Renal cortex interstitium (tissue), 15 donors: ENCODE data around the gene CCDC175. TPM values are rescaled to one million over a fixed set of nuclear protein-coding genes. Genes with fewer than 3 reads are reported as not detected.

Source experiments
- DNase-seq, 11 donors: peaks; one replicate each; pipeline ENCODE4 v3.0.0-alpha.2; 2013; ENCODE audit warnings: low read depth in 9 of 11, low spot score in 4 of 11; ENCODE audit errors: extremely low read depth in 1 of 11
- long read RNA-seq, 16 experiments: transcript quantifications; one replicate each; lab custom pipeline, GENCODE V29; 2026
- polyA plus RNA-seq, 3 donors: library from polyadenylated mRNA; unstranded; fragments of 120-200 nt; gene quantifications; one replicate each; pipeline ENCODE4 v1.2.1, GENCODE V29; 2013; ENCODE audit not compliant: insufficient read length in 3 of 3

CCDC175 gene
- polyA plus RNA-seq, result 1 to 10 TPM in 1 of 3 donors, under 1 TPM in 2; 0.43 to 1.4 (median 0.54) TPM
- long read RNA-seq, donor 1, result 0 reads
- long read RNA-seq, donor 2, result 0 reads
- long read RNA-seq, donor 3, result 0 reads
- long read RNA-seq, donor 4, result 0 reads
- long read RNA-seq, donor 5, result 0 reads
- long read RNA-seq, donor 6, result 0 reads
- long read RNA-seq, donor 7, result 0 reads
- long read RNA-seq, donor 8, result 0 reads
- long read RNA-seq, donor 9, result 0 reads
- long read RNA-seq, donor 10, result 0 reads
- long read RNA-seq, donor 11, result 0 reads
- long read RNA-seq, donor 12, result 0 reads
- long read RNA-seq, donor 13, result 0 reads
- long read RNA-seq, donor 14, result 0 reads
- long read RNA-seq, donor 15, result 0 reads
- long read RNA-seq, donor 16, result 0 reads

- DNase-seq, result peak; percentile 75 to 89 (median 84)
Measured at GRCh38 chr14:59576332-59577294, at the start of gene CCDC175. Gene CCDC175 (minus strand): TSS chr14:59576812. CDS start chr14:59576775, 37 bp downstream.

DNA sequence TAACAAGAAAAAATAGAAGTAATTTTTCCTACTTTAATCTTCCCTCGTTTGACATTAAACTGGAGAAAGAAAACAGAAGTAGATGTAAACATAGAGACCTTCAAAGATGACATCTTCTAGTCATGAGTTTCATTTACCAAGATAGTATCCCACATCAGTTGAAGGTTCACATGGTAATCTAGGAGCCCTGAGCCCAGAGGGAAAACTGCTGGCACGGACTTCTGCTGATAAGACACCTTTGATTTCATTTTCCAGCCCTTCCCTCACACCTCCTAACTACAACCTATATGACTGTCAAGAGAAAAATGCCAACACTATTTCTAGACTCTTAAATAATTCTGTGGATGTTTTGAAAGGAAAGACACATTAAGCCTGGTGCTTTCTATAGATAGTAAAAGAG is 46.0 kb upstream of the CCDC175 start:
- DNase-seq, result no peak

- no peak for DNase-seq
Measured at GRCh38 chr14:59619061-59619460, 42.4 kb upstream of the CCDC175 start.

DNA sequence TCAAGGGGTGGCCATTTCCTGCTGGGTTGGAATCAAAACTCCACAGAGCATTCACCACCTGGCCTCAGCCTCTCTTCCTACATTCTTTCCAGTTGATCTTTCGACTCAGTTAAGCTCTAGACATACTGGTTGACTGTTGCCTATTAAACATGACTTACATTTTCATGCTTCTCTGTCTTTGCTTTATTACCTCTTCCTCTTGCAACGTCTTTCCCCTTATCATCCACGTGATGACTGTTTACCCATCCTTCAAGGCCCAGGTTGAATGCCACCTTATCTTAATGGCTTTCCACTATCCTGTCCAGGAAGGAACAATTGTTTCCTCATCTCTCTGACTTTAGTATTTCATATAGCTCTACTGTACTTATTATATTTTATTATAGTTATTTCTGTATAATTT is 24.4 kb upstream of the CCDC175 start:
- no peak for DNase-seq

GRCh38 chr14:59600211-59600945 is 23.8 kb upstream of the CCDC175 start:
- DNase-seq, result no peak

DNA sequence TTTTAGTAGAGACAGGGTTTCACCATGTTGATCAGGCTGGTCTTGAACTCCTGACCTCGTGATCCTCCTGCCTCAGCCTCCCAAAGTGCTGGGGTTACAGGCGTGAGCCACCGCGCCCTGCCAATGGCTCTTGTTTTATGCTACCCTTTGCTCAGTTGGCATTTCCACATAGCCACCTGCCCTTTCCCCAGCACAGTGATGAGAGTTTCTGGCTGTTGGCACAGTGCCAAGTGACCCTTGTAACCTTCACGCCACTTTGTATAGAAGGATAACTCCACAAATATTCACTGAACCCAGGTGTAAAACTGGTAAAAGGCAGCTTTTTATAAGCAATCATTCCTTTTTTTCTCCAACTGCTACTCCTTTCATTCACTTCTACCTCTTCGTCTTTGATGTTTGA is 18.5 kb upstream of the CCDC175 start:
- no peak for DNase-seq

DNA sequence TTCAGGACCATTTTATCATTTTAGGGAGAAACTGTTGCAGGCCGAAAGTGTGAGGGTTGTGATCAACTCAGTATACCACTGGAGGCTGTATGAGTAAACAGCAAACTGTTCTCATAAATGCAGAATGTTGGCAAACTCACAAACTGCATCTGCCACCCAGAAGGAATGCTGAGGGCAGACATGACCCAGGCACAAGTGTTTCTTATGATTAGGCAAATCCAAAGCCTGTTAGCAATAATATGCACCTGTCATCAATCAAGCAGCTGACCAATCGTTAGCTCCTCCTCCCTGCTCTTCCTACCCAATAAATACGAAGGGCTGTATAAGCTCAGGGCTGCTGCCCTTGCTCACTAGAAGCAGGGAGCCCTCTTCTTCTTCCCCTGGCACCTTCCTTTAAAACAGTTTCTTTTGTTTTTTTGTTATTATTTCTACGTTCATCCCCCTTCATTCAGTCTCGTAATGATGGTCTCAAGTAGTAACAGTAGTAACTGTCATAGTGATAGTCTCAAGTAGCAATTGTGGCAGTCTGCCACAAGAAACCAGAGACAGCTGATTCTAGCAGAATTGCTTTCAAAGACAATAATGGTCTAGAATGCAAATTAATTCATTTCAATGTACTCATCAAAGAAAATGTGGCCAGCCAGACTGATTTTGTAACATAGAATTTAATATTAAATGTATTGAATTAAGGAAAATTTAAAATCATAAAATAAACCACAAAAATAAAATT is 15.2 kb upstream of the CCDC175 start:
- no peak for DNase-seq

DNA sequence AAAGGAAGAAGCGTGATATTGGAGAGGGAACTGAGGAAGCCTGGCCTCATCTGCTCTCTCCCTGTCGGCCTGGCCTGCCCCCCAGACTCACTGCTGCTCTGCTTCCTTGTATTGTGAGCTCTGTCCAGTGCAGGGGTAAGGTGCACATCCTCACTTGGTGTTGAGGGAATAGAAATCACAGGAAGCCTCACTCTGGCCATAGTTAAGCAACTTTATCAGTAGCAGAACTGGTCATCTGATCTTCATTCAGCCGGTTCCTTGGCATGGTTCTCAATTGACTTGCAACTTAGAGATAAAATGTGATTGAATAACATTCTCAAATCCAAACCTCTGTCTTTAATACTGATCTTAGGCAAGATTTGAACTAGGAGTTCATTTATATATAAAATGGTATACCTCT is 11.5 kb upstream of the CCDC175 start:
- DNase-seq, result no peak

GRCh38 chr14:59585891-59586554 is 9.4 kb upstream of the CCDC175 start:
- no peak for DNase-seq

DNA sequence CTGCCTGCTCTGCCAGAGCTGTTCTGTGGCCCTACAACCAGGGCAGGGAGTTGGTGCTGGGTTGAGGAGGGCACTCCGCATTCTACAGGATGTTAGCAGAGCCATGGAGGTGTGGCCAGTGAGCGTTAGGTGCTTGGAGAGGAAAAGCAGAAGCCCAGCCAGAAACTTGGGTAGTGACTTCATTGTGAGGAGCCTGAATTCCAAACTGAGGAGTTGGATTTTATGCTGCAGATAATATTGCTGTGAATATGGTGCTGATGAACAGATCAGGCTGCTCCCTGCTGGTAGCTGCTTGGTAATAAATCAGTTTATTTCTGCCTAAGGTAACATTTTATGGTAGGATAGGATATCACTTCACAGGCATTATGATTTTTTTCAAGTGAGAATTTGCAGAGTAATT is 7.1 kb upstream of the CCDC175 start:
- DNase-seq, result no peak

GRCh38 chr14:59582845-59583509 is 6.4 kb upstream of the CCDC175 start:
- DNase-seq, result no peak

DNA sequence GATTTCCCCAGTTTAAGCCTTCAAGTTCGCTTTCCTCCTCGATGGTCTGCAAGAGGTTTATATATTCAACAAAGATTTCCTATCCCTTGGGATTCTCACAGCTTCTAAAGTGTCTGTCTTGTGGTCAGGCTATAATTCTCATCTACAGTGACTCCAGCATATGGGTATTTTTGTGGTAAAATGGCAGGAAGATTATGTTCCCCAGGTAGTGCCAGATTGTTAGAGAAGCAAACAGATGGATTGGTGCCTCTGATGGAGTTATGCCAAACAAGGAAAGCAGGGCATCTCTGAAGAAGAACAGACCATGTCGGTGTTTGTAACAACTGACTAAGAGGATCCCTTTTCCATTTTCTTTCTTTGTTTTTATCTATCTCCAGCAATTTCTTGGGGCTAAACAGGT is 5.5 kb upstream of the CCDC175 start:
- no peak for DNase-seq

- no peak for DNase-seq
Measured at GRCh38 chr14:59580911-59581310, 4.3 kb upstream of the CCDC175 start.

DNA sequence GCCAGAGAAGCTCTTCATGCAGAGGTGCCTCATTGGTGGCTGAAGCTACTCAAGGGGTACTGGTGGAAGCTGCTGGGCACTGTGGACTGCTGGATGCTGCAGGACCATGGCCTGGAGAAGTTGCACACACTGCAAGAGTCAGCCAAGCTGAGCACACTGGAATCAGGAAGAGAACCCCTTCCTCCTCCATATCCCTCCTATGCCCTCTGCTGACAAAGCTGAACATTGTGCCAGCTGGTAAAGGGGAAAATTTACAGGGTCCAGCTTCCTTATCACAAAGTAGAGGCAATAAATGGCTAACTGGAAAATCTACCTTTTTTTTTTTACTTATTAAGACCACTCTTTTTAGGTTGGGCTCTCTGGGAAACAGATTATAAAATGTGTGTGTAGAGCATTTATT is 6.5 kb downstream of the CCDC175 start:
- no peak for DNase-seq

- DNase-seq, result no peak
Measured at GRCh38 chr14:59566725-59567124, 9.9 kb downstream of the CCDC175 start.

DNA sequence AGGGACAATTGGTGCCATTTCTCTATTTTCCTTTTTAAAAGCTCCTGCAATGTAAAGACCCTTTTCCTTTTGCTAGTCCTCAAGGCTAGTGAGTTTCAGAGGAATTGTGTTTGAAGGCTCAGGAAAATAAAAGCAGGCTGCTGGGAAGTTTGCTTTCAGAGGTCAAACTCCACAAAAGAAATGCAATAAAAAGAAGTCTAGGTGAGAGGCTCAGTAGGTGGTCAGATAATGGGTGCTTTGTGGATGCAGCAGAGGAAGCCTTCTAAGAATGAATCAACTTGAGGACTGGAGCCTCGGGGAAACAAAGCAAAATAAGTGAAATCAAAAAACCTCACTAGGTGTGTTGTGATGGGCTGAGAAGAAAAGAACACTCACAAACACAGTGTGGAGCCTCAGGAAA is 10.3 kb downstream of the CCDC175 start:
- DNase-seq, result no peak

- DNase-seq, result no peak
Measured at GRCh38 chr14:59565087-59565486, 11.5 kb downstream of the CCDC175 start.

DNA sequence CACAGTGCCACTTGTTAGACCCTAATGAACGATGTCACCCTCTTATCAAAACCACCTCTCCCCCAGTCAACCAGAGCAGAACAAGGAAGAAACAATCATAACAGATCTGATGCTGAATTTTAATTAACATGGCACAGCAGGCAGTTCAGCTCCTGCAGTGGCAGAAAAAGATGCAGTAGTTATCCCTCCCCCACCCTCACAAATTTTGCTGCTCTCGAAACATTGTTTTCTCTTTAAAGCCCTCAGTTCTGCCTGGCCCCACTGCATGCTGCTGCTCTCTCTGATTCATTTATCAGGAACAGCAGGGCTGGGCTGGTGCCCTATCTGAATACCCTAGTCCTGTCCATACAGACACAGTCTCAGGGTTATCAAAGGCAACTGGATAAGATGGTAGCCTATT is 12.2 kb downstream of the CCDC175 start:
- no peak for DNase-seq
